PC-3 (cell line): ENCODE data around the gene NACC2.

Experiments used
- CTCF ChIP-seq: fragments of 300-600 bp; sonication (generic); conservative IDR thresholded peaks from 2 replicates; pipeline ENCODE4 v1.5.1; 2017; ENCODE audit warnings: antibody characterized with exemption, low read depth, mild to moderate bottlenecking, low read length
- EZH2 ChIP-seq: fragments of 300-600 bp; sonication (generic); IDR thresholded peaks from one replicate; pipeline ENCODE4 v1.6.1; 2017; ENCODE audit warnings: antibody characterized with exemption, mild to moderate bottlenecking, low read length; ENCODE audit not compliant: unreplicated experiment
- EZH2phosphoT487 ChIP-seq: fragments of 300-600 bp; sonication (generic); IDR thresholded peaks from 2 replicates; pipeline ENCODE4 v1.6.1; 2018; ENCODE audit warnings: mild to moderate bottlenecking, antibody characterized with exemption, low read length, borderline replicate concordance

GRCh38 chr9:136144450-136144849 lies 49.4 kb upstream of the NACC2 start:
- TF ChIP-seq CTCF (no peak), EZH2 (no peak), EZH2phosphoT487 (no peak)
